ENCODE measurements around the gene PRELID3B.
A peak's percentile ranks its signal among the peaks of the same experiment; 100 is the strongest.

The PRELID3B gene

GRCh38 chr20:58987790-58988564 is 54.6 kb downstream of the PRELID3B start:
- peaks cover 71% of the 10 kb centered on the region for H3K36me3 ChIP-seq
- no peaks in the 10 kb centered on the region for H3K9me3 ChIP-seq (ENCODE audit: severe bottlenecking)
- DNase-seq, result no peak
- no peak overlapping the region for H3K4me3 ChIP-seq (ENCODE audit: low read depth, low read length)
- H3K27me3 ChIP-seq (ENCODE audit: insufficient read depth, low read depth, severe bottlenecking), result no peaks in the 10 kb centered on the region
- peak overlapping the region; percentile 72 for H3K27ac ChIP-seq
- TF ChIP-seq CTCF (IDR thresholded peaks at IDR 0.05; ENCODE audit: low read depth, low read length), result no peak

- no peak for TF ChIP-seq CTCF (IDR thresholded peaks at IDR 0.05; ENCODE audit: low read depth, low read length)
- peak; percentile 94 for DNase-seq
- Histone ChIP-seq H3K36me3 (peaks cover 64% of the 10 kb centered on the region), H3K9me3 (ENCODE audit: severe bottlenecking) (no peaks in the 10 kb centered on the region), H3K27ac (peak overlapping the region; percentile 72), H3K27me3 (ENCODE audit: insufficient read depth, low read depth, severe bottlenecking) (no peaks in the 10 kb centered on the region), H3K4me3 (ENCODE audit: low read depth, low read length) (no peak overlapping the region)
Observed at GRCh38 chr20:58986968-58987517, 55.5 kb downstream of the PRELID3B start.

GRCh38 chr20:58986286-58986967 is 56.2 kb downstream of the PRELID3B start:
- no peak overlapping the region for H3K4me3 ChIP-seq (ENCODE audit: low read depth, low read length)
- H3K27ac ChIP-seq, result peak overlapping the region; percentile 70
- H3K36me3 ChIP-seq, result peaks cover 58% of the 10 kb centered on the region
- no peaks in the 10 kb centered on the region for H3K27me3 ChIP-seq (ENCODE audit: insufficient read depth, low read depth, severe bottlenecking)
- TF ChIP-seq CTCF (IDR thresholded peaks at IDR 0.05; ENCODE audit: low read depth, low read length), result no peak
- no peaks in the 10 kb centered on the region for H3K9me3 ChIP-seq (ENCODE audit: severe bottlenecking)
- no peak for DNase-seq

GRCh38 chr20:58985656-58986055 is 56.9 kb downstream of the PRELID3B start:
- Histone ChIP-seq H3K4me3 (ENCODE audit: low read depth, low read length) (no peak overlapping the region), H3K36me3 (peaks cover 50% of the 10 kb centered on the region), H3K9me3 (ENCODE audit: severe bottlenecking) (peaks cover 2% of the 10 kb centered on the region), H3K27ac (no peak overlapping the region; the same call in 1 of the 2 replicates), H3K27me3 (ENCODE audit: insufficient read depth, low read depth, severe bottlenecking) (no peaks in the 10 kb centered on the region)
- no peak for TF ChIP-seq CTCF (IDR thresholded peaks at IDR 0.05; ENCODE audit: low read depth, low read length)
- no peak for DNase-seq

- Histone ChIP-seq H3K27me3 (ENCODE audit: insufficient read depth, low read depth, severe bottlenecking) (no peaks in the 10 kb centered on the region), H3K36me3 (peaks cover 40% of the 10 kb centered on the region), H3K27ac (no peak overlapping the region), H3K9me3 (ENCODE audit: severe bottlenecking) (peaks cover 6% of the 10 kb centered on the region), H3K4me3 (ENCODE audit: low read depth, low read length) (no peak overlapping the region)
- no peak for DNase-seq
- no peak for TF ChIP-seq CTCF (IDR thresholded peaks at IDR 0.05; ENCODE audit: low read depth, low read length)
Observed at GRCh38 chr20:58984691-58985090, 57.9 kb downstream of the PRELID3B start.

Measured in WERI-Rb-1 (cell line).